ENCODE measurements around the gene PRDM16. TPM values are rescaled to one million over a fixed set of nuclear protein-coding genes. Genes with fewer than 3 reads are reported as not detected.

PRDM16 gene
- total RNA-seq, 1 experiment from 2014 or later, result 1.6 TPM

DNA sequence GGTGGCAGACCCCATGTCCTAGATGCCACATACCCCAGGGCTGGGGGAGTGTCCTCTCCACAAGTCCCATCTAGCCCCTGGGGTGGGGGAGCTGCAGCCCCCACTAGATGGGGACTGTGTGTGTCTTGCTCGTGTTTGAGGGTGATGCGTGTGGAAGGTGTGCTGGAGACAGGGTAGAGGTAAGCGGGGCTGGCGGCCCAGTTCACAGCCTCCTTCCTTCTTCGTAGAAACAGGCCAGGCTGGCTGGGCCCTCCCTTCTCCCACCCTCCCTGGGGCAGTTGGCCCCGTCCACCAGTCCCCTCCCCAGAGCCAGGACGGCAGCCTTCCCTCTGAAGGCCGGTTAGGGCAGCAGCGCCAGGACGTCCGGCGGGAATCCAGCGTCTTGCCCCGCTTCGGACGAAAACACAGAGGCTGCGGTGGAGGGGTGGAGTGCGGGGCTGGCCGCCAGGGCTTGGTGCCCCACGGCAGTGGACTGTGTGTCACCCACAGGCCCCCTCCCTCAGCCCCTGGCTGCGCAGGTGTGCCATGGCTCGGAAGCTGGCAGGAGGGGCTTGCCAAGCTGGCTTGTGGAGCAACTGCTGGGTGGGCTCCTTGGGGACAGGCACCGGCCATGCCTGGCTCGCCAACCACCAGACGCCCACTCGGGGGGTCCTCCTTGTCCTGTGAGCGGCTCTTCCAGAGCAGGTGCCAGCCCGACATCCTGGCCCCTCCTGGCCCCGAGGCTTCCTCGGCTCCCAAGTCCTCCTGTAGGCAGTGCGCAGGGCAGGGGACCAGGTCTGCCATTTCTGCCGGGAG lies 3.6 kb downstream of the PRDM16 start (continued):
- TF ChIP-seq, protein P1, sequence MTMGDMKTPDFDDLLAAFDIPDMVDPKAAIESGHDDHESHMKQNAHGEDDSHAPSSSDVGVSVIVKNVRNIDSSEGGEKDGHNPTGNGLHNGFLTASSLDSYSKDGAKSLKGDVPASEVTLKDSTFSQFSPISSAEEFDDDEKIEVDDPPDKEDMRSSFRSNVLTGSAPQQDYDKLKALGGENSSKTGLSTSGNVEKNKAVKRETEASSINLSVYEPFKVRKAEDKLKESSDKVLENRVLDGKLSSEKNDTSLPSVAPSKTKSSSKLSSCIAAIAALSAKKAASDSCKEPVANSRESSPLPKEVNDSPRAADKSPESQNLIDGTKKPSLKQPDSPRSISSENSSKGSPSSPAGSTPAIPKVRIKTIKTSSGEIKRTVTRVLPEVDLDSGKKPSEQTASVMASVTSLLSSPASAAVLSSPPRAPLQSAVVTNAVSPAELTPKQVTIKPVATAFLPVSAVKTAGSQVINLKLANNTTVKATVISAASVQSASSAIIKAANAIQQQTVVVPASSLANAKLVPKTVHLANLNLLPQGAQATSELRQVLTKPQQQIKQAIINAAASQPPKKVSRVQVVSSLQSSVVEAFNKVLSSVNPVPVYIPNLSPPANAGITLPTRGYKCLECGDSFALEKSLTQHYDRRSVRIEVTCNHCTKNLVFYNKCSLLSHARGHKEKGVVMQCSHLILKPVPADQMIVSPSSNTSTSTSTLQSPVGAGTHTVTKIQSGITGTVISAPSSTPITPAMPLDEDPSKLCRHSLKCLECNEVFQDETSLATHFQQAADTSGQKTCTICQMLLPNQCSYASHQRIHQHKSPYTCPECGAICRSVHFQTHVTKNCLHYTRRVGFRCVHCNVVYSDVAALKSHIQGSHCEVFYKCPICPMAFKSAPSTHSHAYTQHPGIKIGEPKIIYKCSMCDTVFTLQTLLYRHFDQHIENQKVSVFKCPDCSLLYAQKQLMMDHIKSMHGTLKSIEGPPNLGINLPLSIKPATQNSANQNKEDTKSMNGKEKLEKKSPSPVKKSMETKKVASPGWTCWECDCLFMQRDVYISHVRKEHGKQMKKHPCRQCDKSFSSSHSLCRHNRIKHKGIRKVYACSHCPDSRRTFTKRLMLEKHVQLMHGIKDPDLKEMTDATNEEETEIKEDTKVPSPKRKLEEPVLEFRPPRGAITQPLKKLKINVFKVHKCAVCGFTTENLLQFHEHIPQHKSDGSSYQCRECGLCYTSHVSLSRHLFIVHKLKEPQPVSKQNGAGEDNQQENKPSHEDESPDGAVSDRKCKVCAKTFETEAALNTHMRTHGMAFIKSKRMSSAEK (CRISPR knock-in tag; IDR thresholded peaks at IDR 0.05; ENCODE audit: borderline replicate concordance), result no peak
- TF ChIP-seq SMAD4 (CRISPR knock-in tag; IDR thresholded peaks at IDR 0.05) (no peak), KAT7 (CRISPR knock-in tag; IDR thresholded peaks at IDR 0.05; ENCODE audit: borderline replicate concordance) (no peak)

- ChIA-PET POLR2A (no interaction called here), CTCF (interaction anchor here (0.6 to 1.0 kb wide), 2 partner anchors 10 to 206 kb away, joined by 3 to 4 read pairs; no protein-coding TSS in a partner anchor)
- H3K27me3 Mint-ChIP-seq (ENCODE audit: low read depth), result peaks cover 72% of the 10 kb centered on the region
- TF ChIP-seq ZNF423 (CRISPR knock-in tag; IDR thresholded peaks at IDR 0.05) (no peak), ZNF219 (CRISPR knock-in tag; IDR thresholded peaks at IDR 0.05; ENCODE audit: borderline replicate concordance) (no peak), CREM (CRISPR knock-in tag; IDR thresholded peaks at IDR 0.05) (no peak), ZNF512 (CRISPR knock-in tag; IDR thresholded peaks at IDR 0.05; ENCODE audit: borderline replicate concordance) (no peak), TCF7 (CRISPR knock-in tag; IDR thresholded peaks at IDR 0.05; ENCODE audit: low read depth) (no peak), RELA (CRISPR knock-in tag; IDR thresholded peaks at IDR 0.05; ENCODE audit: borderline replicate concordance) (no peak), ATF3 (CRISPR knock-in tag; conservative IDR thresholded peaks at IDR 0.05) (no peak), ELF4 (CRISPR knock-in tag; IDR thresholded peaks at IDR 0.05; ENCODE audit: low read depth) (no peak), FOXP1 (CRISPR knock-in tag; IDR thresholded peaks at IDR 0.05; ENCODE audit: borderline replicate concordance) (no peak), E2F1 (CRISPR knock-in tag; IDR thresholded peaks at IDR 0.05) (no peak), TEAD4 (CRISPR knock-in tag; IDR thresholded peaks at IDR 0.05) (no peak)
- TF ChIP-seq, protein P2, sequence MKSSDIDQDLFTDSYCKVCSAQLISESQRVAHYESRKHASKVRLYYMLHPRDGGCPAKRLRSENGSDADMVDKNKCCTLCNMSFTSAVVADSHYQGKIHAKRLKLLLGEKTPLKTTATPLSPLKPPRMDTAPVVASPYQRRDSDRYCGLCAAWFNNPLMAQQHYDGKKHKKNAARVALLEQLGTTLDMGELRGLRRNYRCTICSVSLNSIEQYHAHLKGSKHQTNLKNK (CRISPR knock-in tag; IDR thresholded peaks at IDR 0.05), result no peak
- TF ChIP-seq, protein P3, sequence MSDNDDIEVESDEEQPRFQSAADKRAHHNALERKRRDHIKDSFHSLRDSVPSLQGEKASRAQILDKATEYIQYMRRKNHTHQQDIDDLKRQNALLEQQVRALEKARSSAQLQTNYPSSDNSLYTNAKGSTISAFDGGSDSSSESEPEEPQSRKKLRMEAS (CRISPR knock-in tag; IDR thresholded peaks at IDR 0.05), result no peak
- TF ChIP-seq, protein P4, sequence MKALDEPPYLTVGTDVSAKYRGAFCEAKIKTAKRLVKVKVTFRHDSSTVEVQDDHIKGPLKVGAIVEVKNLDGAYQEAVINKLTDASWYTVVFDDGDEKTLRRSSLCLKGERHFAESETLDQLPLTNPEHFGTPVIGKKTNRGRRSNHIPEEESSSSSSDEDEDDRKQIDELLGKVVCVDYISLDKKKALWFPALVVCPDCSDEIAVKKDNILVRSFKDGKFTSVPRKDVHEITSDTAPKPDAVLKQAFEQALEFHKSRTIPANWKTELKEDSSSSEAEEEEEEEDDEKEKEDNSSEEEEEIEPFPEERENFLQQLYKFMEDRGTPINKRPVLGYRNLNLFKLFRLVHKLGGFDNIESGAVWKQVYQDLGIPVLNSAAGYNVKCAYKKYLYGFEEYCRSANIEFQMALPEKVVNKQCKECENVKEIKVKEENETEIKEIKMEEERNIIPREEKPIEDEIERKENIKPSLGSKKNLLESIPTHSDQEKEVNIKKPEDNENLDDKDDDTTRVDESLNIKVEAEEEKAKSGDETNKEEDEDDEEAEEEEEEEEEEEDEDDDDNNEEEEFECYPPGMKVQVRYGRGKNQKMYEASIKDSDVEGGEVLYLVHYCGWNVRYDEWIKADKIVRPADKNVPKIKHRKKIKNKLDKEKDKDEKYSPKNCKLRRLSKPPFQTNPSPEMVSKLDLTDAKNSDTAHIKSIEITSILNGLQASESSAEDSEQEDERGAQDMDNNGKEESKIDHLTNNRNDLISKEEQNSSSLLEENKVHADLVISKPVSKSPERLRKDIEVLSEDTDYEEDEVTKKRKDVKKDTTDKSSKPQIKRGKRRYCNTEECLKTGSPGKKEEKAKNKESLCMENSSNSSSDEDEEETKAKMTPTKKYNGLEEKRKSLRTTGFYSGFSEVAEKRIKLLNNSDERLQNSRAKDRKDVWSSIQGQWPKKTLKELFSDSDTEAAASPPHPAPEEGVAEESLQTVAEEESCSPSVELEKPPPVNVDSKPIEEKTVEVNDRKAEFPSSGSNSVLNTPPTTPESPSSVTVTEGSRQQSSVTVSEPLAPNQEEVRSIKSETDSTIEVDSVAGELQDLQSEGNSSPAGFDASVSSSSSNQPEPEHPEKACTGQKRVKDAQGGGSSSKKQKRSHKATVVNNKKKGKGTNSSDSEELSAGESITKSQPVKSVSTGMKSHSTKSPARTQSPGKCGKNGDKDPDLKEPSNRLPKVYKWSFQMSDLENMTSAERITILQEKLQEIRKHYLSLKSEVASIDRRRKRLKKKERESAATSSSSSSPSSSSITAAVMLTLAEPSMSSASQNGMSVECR (CRISPR knock-in tag; IDR thresholded peaks at IDR 0.05; ENCODE audit: borderline replicate concordance), result no peak
- TF ChIP-seq, protein P5, sequence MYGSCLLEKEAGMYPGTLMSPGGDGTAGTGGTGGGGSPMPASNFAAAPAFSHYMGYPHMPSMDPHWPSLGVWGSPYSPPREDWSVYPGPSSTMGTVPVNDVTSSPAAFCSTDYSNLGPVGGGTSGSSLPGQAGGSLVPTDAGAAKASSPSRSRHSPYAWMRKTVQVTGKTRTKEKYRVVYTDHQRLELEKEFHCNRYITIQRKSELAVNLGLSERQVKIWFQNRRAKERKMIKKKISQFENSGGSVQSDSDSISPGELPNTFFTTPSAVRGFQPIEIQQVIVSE (CRISPR knock-in tag; IDR thresholded peaks at IDR 0.05; ENCODE audit: borderline replicate concordance), result no peak
- TF ChIP-seq, protein P6, sequence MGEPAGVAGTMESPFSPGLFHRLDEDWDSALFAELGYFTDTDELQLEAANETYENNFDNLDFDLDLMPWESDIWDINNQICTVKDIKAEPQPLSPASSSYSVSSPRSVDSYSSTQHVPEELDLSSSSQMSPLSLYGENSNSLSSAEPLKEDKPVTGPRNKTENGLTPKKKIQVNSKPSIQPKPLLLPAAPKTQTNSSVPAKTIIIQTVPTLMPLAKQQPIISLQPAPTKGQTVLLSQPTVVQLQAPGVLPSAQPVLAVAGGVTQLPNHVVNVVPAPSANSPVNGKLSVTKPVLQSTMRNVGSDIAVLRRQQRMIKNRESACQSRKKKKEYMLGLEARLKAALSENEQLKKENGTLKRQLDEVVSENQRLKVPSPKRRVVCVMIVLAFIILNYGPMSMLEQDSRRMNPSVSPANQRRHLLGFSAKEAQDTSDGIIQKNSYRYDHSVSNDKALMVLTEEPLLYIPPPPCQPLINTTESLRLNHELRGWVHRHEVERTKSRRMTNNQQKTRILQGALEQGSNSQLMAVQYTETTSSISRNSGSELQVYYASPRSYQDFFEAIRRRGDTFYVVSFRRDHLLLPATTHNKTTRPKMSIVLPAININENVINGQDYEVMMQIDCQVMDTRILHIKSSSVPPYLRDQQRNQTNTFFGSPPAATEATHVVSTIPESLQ (CRISPR knock-in tag; IDR thresholded peaks at IDR 0.05), result no peak
These were observed 4.1 kb downstream of the PRDM16 start for GRCh38 chr1:3073186-3073488.

More at GRCh38 chr1:3073186-3073488, 4.1 kb downstream of the PRDM16 start:
- H3K4me1 Mint-ChIP-seq, result peaks cover 14% of the 10 kb centered on the region
- H3K9me3 Mint-ChIP-seq, result no peaks in the 10 kb centered on the region
- ATAC-seq, result no peak
- H3K4me3 Mint-ChIP-seq, result peak overlapping the region; percentile 18
- H3K27ac Mint-ChIP-seq, result no peak overlapping the region
- no peak for DNase-seq (ENCODE audit: low spot score)
- H3K36me3 Mint-ChIP-seq, result no peaks in the 10 kb centered on the region
